GM21723 (cell line): ENCODE results near the gene ADARB1.
"Not testable (repeated sequence)": the region's sequence is repeated elsewhere in the genome, so short reads cannot be mapped to it uniquely, and the experiment has no call there.

ENCODE experiments used
- ATAC-seq: cut with Tn5 transposase; IDR thresholded peaks from one replicate; pipeline ENCODE4 v1.9.1; 2021; ENCODE audit warnings: mild to moderate bottlenecking, moderate library complexity; ENCODE audit not compliant: unreplicated experiment

Gene ADARB1

DNA sequence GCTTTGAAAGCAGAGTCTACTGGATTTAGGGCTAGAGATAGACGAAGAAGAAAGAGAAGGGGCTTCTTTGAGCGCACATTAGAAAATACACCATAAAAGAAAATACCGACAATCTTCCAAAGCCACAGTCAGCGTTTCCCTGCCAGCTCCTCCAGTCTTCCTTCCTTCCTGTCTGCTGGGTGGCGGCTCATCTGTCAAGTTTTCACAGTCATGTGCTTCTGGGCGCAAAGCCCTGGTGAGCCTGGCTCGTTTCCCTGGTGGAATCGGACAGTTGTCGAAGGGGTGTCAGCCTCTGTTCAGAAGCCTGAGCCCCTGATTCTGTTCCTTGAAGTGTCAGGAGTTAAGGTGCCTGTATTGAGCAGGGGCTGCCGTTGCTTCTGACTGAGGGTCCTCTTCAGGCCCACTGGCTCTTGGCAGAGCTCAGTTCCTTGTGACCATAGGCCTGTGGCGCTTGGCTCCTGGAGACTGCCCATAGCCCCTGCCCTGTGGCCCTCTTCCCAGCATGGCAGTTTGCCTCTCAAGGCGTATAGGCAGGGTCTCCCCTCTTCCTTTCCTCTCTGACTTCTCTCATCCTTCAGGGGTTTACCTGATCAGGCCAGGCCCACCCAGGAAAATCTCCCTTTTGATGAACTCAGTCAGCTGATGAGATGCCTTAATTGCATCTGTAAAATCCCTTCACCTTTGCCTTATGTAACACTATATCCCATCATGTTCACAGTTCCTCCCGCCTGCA lies 58.6 kb downstream of the ADARB1 start:
- no peak for ATAC-seq

GRCh38 chr21:45133574-45134278 lies 59.3 kb downstream of the ADARB1 start:
- not testable (repeated sequence) for ATAC-seq

- no peak for ATAC-seq
Observed at GRCh38 chr21:45134279-45135076, 60.1 kb downstream of the ADARB1 start.

- no peak for ATAC-seq
Observed at GRCh38 chr21:45135122-45135521, 60.7 kb downstream of the ADARB1 start.

- no peak for ATAC-seq
Observed at GRCh38 chr21:45135868-45136267, 61.5 kb downstream of the ADARB1 start.

DNA sequence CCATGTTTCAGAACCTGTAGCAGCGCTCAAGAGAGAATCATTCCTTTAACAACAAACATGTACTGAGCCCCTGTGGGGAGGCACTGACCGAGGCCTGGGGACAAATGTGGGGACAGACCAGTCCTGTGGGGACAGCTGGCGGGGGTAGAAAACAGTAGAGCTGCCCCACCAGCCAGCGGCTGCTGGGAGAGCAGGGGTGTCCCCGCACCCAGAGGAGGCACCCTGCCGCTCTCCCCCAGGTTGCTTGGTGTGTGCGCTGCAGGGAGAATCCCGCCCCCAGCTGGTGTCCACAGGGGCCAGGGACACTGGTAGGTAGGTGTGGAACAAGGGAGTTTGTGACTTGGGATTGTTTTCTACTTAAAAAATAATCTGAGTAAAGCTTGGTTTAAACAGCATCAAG lies 62.1 kb downstream of the ADARB1 start:
- no peak for ATAC-seq

- no peak for ATAC-seq
Observed at GRCh38 chr21:45136927-45137611, 62.7 kb downstream of the ADARB1 start.

DNA sequence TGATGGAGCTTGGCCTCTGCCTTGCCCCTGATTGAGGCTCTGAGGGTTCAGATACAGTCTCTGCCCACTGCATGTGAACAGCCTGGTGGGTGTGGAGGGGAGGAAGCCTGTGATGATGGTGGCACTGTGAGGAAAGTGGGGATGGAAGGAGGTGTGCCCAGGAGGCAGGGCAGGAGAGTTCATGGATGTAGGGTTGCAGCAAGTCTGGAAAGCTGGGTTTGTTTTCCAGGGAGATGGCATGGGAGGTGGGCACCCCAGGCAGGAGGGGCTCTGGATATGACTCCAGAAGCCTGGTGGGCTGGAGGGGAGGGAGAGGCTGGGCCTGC lies 63.2 kb downstream of the ADARB1 start:
- ATAC-seq: no peak

- no peak for ATAC-seq
Observed at GRCh38 chr21:45138199-45139002, 64.0 kb downstream of the ADARB1 start.

DNA sequence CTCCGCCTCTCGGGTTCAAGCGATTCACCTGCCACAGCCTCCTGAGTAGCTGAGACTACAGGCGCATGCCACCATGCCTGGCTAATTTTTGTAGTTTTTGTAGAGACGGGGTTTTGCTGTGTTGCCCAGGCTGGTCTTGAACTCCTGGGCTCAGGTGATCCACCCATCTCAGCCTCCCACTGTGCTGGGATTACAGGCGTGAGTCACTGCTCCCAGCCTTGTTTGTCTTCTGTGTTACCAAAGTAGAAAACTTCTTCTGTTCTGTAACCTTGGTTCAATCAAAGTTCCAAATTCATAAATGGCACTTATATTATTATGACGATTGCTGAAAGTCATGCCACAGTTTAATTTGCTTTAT lies 64.6 kb downstream of the ADARB1 start:
- ATAC-seq: not testable (repeated sequence)

DNA sequence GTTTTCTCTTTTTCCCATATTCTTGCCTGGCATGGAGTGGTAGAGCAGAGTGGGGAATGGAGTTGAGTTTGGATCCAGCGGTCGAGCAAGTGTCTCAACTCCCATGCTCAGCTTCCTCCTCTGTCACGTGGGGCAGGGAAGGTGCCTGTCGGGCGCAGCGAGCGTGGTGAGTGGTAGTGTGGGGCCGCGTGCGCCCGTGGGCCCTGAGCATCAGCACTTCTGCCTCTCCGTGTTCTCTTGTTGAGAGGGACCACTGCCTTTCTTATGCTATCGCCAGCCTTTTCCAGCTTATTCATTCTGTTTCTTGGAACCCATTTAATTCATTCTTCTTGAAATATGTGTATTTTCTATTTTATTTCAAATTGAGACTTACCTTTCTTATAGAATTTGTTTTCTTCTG lies 65.1 kb downstream of the ADARB1 start:
- no peak for ATAC-seq

DNA sequence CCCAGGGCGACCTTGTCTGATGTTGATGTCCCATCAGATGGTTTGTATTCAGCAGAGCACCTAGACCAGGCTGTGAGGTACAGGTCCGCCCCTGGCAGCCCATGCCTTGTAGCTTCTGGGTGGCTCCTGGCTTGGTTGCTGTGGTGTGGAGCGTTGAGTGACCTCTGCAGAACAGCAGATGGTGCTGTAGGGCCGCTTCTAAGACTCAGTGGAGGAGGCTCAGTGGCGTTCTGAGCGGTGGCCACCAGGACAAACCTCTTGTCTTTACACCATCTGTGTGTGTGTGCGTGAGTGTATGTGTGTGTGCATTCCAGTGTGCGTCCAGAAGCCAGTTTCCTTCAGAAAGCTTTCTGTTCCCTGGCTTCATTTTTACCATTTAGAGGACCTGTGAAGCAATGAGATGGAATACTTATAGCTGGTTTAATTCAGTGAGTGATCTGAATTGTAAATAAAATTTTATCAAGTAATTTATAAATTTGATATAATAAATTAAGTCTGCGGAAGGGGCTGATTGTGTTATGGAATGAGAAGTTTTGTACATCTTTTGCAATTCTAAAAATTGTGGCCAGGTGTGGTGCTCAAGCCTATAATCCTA lies 66.1 kb downstream of the ADARB1 start:
- peak; percentile 67 for ATAC-seq

DNA sequence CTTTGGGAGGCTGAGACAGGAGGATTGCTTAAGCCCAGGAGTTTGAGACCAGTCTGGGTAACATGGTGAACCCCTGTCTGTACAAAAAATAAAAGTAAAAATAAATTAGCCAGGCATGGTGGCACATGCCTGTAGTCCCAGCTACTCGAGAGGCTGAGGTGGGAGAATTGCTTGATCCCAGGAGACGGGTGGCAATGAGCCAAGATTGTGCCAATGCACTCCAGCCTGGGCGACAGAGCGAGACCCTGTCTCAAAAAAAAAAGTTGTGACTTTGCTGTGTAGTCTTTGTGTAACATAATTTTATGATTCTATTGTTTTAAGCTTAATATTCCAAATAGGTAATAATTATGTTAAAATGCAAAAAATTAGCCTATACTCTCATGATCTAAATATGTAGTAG lies 66.6 kb downstream of the ADARB1 start:
- ATAC-seq: not testable (repeated sequence)

DNA sequence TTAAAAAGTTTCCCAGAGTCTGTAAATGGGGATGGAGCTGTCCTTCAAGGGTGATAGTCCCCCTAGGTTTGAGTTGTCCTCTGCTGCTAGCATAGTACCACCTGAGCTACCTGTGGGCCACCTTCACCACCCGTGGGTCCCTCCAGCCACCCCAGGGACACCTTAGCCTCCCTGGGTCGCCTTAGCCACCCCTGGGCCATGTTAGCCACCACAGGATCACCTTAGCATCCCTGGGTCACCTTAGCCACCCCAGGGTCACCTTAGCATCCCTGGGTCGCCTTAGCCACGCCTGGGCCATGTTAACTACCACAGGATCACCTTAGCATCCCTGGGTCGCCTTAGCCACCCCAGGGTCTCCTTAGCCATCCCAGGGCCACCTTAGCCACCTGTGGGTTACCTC lies 67.1 kb downstream of the ADARB1 start:
- no peak for ATAC-seq

- ATAC-seq: no peak
Observed at GRCh38 chr21:45142469-45143308, 68.3 kb downstream of the ADARB1 start.

DNA sequence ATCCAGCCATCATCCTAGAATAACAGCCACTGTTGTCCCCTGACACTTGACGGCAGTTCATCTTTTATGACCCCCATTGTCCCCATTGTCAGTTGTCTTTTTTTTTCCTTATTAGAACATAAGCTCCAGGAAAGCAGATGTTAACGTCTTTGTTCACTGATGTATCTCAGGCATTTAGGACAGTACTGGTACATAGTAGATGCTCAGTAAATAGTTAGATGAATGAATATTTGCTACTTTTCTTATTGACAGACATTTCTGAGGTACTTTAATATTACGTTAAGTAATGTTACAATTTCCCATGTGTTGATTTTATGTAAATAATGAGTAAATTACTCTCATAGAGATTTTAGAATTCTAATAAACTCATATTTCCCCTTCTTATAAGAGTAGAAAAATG lies 69.5 kb downstream of the ADARB1 start:
- ATAC-seq: no peak

DNA sequence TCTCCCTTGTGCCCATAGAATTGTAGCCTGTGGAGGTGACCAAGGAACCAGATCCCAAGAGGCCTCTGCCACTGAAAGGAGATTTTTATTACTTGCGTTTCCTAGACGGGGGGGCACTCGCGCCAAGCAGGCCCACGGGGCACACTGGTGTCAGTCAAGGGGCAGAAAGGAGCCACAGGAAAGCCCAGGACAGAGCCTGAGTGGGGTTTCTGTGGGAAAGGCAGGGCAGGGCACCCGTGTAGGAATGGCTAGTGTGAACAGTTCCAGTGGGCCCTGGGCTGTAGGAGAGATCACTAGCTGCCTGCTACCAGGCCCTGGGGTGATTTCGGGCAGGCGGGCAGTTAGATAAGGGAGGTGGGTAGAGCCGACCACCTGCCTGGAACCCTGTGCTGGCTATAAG lies 70.8 kb downstream of the ADARB1 start:
- no peak for ATAC-seq

DNA sequence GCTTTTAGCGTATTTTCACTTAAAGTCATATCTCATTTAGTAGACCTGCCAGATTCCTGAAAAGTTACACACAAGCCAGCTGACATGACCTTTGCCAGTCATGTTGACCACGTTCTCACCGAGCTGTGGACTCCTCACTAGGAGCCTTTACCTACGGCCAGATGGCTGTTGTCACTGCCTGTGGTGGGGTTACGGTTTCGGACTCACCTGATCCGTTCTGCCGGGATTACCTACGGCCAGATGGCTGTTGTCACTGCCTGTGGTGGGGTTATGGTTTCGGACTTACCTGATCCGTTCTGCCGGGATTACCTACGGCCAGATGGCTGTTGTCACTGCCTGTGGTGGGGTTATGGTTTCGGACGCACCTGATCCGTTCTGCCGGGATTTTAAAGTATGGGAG lies 71.5 kb downstream of the ADARB1 start:
- not testable (repeated sequence) for ATAC-seq

GRCh38 chr21:45146306-45146705 lies 71.9 kb downstream of the ADARB1 start:
- no peak for ATAC-seq
